GM19455 (cell line): ENCODE measurements around the gene STK32C.
"Not testable (repeated sequence)": the region's sequence is repeated elsewhere in the genome, so short reads cannot be mapped to it uniquely, and the experiment has no call there.

Experiments
- ATAC-seq: cut with Tn5 transposase; IDR thresholded peaks from one replicate; pipeline ENCODE4 v1.9.1; 2021; ENCODE audit not compliant: unreplicated experiment

Gene STK32C

DNA sequence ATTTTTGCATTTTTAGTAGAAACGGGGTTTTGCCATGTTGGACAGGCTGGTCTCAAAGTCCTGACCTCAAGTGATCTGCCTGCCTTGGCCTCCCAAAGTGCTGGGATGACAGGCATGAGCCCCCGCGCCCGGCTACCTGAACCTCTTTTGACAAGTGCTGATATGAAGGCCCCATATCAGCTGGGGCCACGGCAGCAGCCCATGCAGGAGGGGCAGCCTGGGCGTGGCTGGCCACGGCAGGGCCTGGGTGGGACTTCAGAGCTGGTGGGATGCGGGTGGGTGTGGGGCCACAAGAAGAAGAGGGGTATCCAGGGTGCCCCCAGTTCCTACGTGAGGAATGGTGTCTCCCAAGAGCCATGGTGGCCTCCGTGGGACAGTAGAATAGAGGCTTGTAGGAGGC lies 31.1 kb upstream of the STK32C start:
- ATAC-seq = no peak

- not testable (repeated sequence) for ATAC-seq
Observed at GRCh38 chr10:132337854-132338253, 30.1 kb upstream of the STK32C start.

DNA sequence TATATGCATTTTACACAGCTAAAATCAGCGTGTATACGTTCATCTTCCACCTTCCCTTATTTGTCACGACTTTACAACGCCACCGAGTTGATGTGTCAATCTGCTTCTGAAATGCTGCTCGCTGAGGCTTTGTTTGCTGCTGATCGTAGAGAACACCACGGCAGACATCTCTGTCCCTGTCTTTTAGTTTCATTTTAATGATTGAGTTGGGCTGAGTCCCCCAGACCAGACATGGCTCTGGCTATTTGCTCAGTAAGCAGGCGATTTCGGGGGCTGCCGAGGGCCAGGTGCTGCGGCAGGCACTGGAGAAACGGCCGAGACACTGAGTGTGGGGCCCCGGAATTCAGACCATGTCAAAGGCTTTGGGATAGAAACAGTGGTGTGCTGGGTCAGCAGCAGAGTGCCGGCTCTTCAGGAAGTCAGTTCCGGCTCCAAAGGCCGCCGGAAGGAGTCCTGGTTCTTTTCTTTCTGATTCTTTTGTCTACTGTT lies 29.2 kb upstream of the STK32C start:
- ATAC-seq = no peak

DNA sequence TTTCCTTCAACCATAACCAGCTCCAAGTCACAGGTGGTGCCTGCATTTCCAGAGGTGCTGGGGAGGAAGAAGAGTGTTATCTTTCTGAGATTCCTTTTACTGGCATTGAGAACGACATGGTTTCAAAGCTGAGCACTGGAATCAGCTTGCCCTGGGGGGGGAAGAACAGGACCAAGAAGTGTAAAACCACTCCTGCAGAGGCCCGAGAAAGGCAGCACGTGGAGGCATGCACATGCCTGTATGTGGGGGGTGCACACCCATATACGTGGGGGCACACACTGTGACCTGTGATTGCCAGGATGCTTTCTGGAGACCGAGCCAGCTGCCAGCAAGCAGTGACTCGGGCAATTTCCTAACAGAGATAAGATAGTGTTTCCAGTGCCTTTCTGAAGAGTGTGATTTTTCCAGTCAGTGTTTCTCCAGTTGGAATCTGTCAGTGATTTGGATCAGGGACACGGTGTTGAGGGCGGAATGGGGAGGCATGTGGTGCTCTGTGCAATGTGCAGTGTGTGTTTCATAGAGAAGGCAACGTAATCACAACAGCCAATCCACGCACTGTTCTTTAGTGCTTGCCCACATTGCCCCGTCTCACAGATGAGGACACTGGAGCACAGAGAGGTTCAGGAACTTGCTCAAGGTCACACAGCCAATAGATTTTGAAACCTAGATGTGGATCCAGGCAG lies 28.5 kb upstream of the STK32C start:
- ATAC-seq = no peak

DNA sequence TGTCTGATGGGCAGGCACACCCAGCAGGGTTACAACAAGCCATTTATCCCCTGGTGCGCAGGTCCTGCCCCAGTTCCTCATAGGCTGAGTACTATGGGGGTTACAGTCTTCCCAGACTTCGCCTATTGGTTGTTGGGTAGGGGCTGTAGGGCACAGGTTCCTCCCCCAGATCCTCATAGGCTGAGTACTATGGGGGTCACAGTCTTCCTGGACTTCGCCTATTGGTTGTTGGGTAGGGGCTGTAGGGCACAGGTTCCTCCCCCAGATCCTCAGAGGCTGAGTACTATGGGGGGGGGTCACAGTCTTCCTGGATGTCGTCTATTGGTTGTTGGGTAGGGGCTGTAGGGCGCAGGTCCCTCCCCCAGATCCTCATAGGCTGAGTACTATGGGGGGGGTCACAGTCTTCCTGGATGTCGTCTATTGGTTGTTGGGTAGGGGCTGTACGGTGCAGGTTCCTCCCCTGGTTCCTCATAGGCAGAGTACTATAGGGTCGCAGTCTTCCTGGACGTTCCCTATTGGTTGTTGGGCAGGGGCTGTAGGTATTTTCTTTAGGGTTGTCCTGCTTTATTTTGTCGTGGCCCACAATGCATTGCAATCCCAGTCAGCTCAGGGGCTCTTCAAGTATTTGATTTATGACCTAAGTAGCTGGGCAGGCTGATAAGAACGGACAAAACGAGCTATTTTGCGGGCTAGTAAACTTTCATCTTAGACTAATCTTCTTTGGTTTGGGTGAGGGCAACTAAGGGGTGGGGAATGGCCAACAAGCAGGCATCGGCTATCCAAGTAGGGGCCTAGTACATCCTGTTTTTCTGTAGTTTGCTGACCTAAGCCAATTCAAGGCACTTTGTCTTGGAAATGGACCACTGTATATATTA lies 27.7 kb upstream of the STK32C start:
- no peak for ATAC-seq

- ATAC-seq = no peak
Observed at GRCh38 chr10:132334631-132335188, 27.0 kb upstream of the STK32C start.

DNA sequence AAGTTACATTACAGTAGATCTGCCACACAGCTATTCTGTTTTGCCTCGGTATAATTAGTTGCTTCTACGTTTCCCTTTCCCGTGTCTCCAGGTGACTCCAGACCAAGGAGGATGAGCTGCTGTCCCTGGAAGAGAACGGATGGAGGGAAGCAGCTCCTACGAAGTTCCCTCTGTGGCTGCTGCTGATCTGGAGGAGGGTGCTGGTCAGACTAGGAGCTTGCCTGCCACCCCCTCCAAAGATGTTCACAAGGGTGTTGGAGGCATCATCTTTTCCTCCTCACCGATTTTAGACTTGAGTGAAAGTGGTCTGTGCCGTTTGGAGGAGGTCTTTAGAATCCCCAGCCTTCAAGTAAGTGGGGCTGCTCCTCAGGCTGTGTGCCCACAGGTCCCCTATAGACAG lies 25.6 kb upstream of the STK32C start:
- no peak for ATAC-seq

- peak; percentile 64 for ATAC-seq
Observed at GRCh38 chr10:132332433-132332754, 24.6 kb upstream of the STK32C start.

GRCh38 chr10:132331601-132332432 lies 24.1 kb upstream of the STK32C start, which contains the start of gene LRRC27:
TSS of gene LRRC27 (plus strand) at chr10:132332193. CDS start at chr10:132333525, 1,332 bp downstream.
- ATAC-seq = peak; percentile 85

- no peak for ATAC-seq
Observed at GRCh38 chr10:132330486-132330833, 22.7 kb upstream of the STK32C start.

DNA sequence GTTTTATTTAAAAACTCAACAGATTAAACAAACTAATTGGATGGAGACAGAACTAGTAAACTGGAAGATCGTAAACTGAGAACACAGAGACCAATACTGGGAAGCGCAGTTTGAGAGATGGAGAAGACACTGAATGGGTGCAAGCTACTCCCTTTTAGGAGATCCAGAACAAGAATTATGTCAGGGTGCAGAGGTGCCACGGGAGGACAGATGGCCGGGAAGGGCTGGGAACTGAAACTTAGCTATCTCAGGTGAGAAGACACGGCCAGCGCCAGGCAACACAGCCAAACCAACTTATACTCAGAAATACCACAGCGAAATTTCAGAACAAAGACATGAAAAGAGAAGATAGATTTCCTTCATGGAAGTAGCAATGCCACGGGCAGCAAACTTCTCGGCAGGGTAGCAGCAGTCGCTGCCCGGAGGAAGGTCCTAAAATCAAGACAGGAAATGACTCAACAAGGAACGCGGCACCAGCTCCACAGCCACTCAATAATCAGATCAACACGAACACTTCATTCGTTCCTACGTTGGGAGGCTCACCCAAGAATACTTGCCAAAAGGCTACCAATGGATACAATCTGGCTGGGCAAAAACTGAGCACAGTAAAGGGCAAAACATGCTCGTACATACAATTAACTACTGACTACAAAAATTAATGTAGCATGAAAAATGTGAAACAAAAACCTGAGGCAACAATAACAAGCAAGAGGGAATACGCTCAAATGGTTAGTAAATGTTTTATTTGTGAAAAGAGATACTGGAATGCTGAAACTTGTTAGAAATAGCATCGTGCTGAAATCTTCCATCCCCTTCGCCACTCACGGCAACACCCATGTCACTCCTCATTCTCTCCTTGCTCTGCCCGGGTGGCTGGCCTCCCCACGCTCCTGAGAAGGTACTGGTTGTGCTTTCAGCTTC lies 22.1 kb upstream of the STK32C start:
- no peak for ATAC-seq

DNA sequence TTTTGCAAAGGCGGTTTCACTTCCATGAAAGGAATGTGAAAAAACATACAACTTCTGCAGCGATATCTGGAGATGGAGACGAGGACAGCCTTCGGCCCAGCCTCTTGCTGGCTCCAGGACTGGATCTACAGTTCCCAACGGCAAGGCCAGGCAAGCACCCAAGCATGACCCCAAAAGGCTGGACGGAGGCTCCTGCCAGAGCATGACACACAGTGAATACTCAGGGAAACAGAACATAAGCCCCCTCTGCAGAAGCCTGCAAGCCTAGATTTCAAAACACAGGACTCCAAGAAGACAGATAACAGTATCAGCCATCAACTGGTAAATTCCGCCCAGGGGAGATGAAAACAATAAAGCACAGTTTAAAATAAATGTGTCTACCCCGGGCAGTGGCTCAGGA lies 21.0 kb upstream of the STK32C start:
- no peak for ATAC-seq

GRCh38 chr10:132328106-132328505 lies 20.4 kb upstream of the STK32C start:
- ATAC-seq = no peak

- no peak for ATAC-seq
Observed at GRCh38 chr10:132326925-132327324, 19.2 kb upstream of the STK32C start.

DNA sequence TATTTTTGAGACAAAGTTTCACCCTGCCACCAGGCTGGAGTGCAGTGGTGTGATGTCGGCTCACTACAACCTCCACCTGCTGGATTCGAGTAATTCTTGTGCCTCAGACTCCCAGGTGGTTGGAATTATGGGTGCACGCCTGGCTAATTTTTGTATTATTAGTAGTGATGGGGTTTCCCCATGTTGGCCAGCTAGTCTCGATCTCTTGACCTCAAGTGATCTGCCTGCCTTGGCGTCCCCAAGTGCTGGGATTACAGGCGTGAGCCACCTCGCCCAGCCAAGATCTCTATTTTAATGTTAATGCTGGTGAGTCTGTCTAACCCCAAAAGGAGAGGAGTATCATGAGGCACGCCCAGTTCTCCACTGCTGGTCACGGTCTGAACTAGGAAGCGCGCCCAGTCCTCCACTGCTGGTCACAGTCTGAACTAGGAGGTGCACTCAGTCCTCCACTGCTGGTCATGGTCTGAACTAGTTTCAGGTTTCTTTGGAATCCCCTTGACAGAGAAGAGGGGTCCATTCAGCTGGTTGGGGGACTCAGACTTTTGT lies 18.7 kb upstream of the STK32C start:
- ATAC-seq = no peak

GRCh38 chr10:132324186-132324585 lies 16.4 kb upstream of the STK32C start:
- ATAC-seq = no peak

- ATAC-seq = no peak
Observed at GRCh38 chr10:132322586-132323048, 14.9 kb upstream of the STK32C start.

DNA sequence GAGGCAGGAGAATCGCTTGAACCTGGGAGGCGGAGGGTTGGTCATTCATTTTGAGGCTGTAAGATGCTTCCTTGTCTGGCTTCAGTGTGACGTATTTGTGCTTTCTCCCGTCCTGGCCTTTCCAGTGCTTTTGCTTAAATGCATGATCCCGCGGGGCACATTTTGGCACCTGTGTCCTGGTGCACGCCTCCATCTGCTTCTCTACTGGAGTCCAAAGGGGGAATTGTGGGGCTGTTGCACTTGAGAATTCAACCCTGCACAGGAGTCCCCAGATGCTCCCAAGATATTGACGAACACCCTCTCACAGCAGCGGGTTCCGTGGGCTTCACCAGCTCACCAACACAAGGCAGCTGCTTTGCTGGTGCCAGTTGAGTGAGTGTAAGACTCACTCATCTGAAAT lies 14.0 kb upstream of the STK32C start:
- ATAC-seq = no peak

- ATAC-seq = peak; percentile 21
Observed at GRCh38 chr10:132320654-132321469, 13.1 kb upstream of the STK32C start.
